COLO829 (cell line): Measurements from ENCODE around the gene IFT27.
A peak's percentile ranks its signal among the peaks of the same experiment; 100 is the strongest.
"Not testable (repeated sequence)": the region's sequence is repeated elsewhere in the genome, so short reads cannot be mapped to it uniquely, and the experiment has no call there.

Experiments used
- DNase-seq: peaks from one replicate; pipeline ENCODE4 v3.0.0; 2012; ENCODE audit warnings: low spot score

Gene IFT27

GRCh38 chr22:36743591-36744412 is 32.1 kb downstream of the IFT27 start:
- no peak for DNase-seq

- DNase-seq: no peak
Observed at GRCh38 chr22:36743011-36743410, 32.9 kb downstream of the IFT27 start.

GRCh38 chr22:36741968-36742367 is 34.0 kb downstream of the IFT27 start:
- no peak for DNase-seq

GRCh38 chr22:36741204-36741793 is 34.6 kb downstream of the IFT27 start:
- peak; percentile 71 for DNase-seq

- DNase-seq: no peak
Observed at GRCh38 chr22:36740716-36741115, 35.2 kb downstream of the IFT27 start.

- no peak for DNase-seq
Observed at GRCh38 chr22:36739185-36739584, 36.7 kb downstream of the IFT27 start.

- no peak for DNase-seq
Observed at GRCh38 chr22:36738416-36739020, 37.4 kb downstream of the IFT27 start.

GRCh38 chr22:36737776-36738175 is 38.1 kb downstream of the IFT27 start:
- DNase-seq: no peak

- no peak for DNase-seq
Observed at GRCh38 chr22:36736701-36737320, 39.1 kb downstream of the IFT27 start.

- DNase-seq: no peak
Observed at GRCh38 chr22:36734171-36735058, 41.5 kb downstream of the IFT27 start.

- DNase-seq: no peak
Observed at GRCh38 chr22:36733271-36733670, 42.6 kb downstream of the IFT27 start.

- DNase-seq: no peak
Observed at GRCh38 chr22:36732609-36733008, 43.3 kb downstream of the IFT27 start.

GRCh38 chr22:36731916-36732315 is 44.0 kb downstream of the IFT27 start:
- no peak for DNase-seq

- DNase-seq: not testable (repeated sequence)
Observed at GRCh38 chr22:36731321-36731720, 44.6 kb downstream of the IFT27 start.

GRCh38 chr22:36730176-36730858 is 45.6 kb downstream of the IFT27 start:
- DNase-seq: no peak

GRCh38 chr22:36729321-36729720 is 46.6 kb downstream of the IFT27 start:
- no peak for DNase-seq

- no peak for DNase-seq
Observed at GRCh38 chr22:36728505-36728904, 47.4 kb downstream of the IFT27 start.

- DNase-seq: no peak
Observed at GRCh38 chr22:36727927-36728488, 47.9 kb downstream of the IFT27 start.

- no peak for DNase-seq
Observed at GRCh38 chr22:36727110-36727509, 48.8 kb downstream of the IFT27 start.

GRCh38 chr22:36726007-36726380 is 49.9 kb downstream of the IFT27 start:
- no peak for DNase-seq
